ENCODE data around the gene SLC16A2.
"Not testable (repeated sequence)": the region's sequence is repeated elsewhere in the genome, so short reads cannot be mapped to it uniquely, and the experiment has no call there.

SLC16A2 gene

DNA sequence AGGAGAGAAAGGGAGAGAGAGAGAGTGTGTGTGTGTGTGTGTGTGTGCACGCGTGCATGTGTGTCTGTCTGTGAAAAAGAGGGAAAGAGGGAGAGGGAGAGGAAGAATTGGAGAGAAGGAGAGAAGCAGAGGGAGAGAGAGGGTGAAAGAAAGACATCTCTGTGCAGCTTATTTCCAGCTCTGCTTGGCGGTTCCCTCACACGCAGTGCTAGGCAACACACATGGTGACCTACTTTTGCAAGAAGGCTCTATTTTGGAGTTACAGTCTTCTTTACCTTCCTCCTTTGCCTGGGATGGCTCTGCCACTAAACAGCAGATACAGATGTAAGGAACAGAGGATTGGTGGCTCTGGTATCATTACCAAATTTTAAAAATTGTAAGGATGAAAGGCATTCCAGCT is 40.1 kb downstream of the SLC16A2 start:
- in situ Hi-C loops (cut with HindIII; ENCODE audit: low sequenced_read_pairs), result no loop called here
- TF ChIP-seq, protein P1, sequence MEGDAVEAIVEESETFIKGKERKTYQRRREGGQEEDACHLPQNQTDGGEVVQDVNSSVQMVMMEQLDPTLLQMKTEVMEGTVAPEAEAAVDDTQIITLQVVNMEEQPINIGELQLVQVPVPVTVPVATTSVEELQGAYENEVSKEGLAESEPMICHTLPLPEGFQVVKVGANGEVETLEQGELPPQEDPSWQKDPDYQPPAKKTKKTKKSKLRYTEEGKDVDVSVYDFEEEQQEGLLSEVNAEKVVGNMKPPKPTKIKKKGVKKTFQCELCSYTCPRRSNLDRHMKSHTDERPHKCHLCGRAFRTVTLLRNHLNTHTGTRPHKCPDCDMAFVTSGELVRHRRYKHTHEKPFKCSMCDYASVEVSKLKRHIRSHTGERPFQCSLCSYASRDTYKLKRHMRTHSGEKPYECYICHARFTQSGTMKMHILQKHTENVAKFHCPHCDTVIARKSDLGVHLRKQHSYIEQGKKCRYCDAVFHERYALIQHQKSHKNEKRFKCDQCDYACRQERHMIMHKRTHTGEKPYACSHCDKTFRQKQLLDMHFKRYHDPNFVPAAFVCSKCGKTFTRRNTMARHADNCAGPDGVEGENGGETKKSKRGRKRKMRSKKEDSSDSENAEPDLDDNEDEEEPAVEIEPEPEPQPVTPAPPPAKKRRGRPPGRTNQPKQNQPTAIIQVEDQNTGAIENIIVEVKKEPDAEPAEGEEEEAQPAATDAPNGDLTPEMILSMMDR (IDR thresholded peaks at IDR 0.05; ENCODE audit: low read depth, low read length), result no peak

DNA sequence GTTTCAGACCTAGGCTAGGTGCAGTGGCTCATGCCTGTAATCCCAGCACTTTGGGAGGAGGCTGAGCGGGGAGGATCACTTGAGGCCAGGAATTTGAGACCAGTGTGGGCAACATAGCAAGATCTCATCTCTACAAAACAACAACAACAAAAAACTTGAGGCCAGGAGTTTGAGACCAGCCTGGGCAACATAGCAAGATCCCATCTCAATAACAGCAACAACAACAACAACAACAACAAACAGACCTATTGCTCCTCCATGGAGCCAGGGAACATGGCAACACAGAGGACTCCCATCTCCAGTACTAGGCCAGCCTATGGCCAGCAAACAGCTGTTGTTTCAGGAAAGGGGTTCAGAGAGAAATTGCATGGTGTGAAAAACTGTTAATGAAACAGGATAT is 43.4 kb downstream of the SLC16A2 start:
- H3K4me3 ChIP-seq (ENCODE audit: low read depth, low read length), result no peak overlapping the region
- no peak for DNase-seq (ENCODE audit: low read depth, low spot score)
- in situ Hi-C loops (cut with HindIII; ENCODE audit: low sequenced_read_pairs), result no loop called here
- TF ChIP-seq, protein P1 (IDR thresholded peaks at IDR 0.05; ENCODE audit: low read depth, low read length), result no peak

More for the DNA sequence above, 40.1 kb downstream of the SLC16A2 start:
- H3K4me3 ChIP-seq (ENCODE audit: low read depth, low read length), result no peak overlapping the region
- no peak for DNase-seq (ENCODE audit: low read depth, low spot score)

DNA sequence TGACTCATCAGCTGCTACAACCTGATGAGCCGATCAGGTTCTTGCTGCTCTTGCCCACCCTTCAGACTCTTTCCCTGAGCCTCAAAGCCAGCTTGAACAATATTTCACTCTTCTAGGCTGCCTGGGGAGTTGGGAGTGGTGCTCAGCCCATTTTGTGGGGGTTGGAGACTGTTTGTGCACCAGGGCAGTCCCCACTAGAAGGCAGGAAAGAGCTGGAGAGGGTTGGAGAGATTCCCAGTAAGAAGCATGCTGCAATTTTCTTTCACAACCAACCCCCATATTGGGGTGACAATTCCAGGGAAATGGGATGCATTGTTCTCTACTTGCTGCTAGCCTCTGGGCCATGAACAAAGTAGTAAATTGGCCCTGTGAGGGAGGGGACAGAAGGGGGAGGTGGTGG is 44.1 kb downstream of the SLC16A2 start:
- no peak for DNase-seq (ENCODE audit: low read depth, low spot score)
- TF ChIP-seq, protein P1 (IDR thresholded peaks at IDR 0.05; ENCODE audit: low read depth, low read length), result no peak
- in situ Hi-C loops (cut with HindIII; ENCODE audit: low sequenced_read_pairs), result no loop called here
- H3K4me3 ChIP-seq (ENCODE audit: low read depth, low read length), result no peak overlapping the region

DNA sequence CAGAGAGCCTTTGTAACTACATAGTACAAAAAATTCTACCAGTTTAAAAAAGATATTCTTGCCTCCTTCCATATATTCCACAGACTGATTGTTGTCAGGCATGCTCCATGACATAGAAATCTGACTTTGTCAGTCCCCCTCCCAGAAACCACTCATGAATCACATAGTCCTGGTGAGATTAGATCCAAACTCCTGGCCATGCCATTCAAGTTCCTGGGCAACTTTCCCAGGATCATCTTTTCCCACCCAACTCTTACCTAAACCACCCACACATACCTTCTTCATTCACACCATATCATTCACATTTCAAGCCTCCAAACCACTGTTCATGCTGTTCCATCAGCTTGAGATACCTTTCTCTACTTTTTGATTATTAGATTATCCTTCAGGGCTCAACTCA is 46.4 kb downstream of the SLC16A2 start:
- TF ChIP-seq, protein P1 (IDR thresholded peaks at IDR 0.05; ENCODE audit: low read depth, low read length), result no peak
- H3K4me3 ChIP-seq (ENCODE audit: low read depth, low read length), result no peak overlapping the region
- in situ Hi-C loops (cut with HindIII; ENCODE audit: low sequenced_read_pairs), result no loop called here
- no peak for DNase-seq (ENCODE audit: low read depth, low spot score)

DNA sequence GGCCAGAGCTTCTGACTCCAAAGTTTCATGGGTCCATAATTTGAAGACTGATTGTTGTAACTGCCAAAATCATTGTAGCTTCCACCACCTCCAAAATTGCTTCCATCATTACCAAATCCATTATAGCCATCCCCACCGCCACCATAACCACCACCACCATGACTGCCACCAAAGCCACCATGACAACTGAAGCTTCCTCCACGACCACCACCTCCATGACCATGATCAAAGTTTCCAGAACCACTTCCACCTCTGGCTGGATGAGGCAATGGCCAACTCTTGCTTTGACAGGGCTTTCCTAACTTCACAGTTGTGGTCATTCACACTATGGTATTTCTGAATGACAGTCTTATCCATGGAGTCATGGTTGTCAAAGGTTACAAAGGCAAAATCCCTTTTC is 51.8 kb downstream of the SLC16A2 start:
- in situ Hi-C loops (cut with HindIII; ENCODE audit: low sequenced_read_pairs); DNase-seq (ENCODE audit: low read depth, low spot score); H3K4me3 ChIP-seq (ENCODE audit: low read depth, low read length): not testable (repeated sequence)

GRCh38 chrX:74490247-74490646 is 69.0 kb downstream of the SLC16A2 start:
- H3K4me3 ChIP-seq (ENCODE audit: low read depth, low read length), result no peak overlapping the region
- TF ChIP-seq, protein P1 (IDR thresholded peaks at IDR 0.05; ENCODE audit: low read depth, low read length), result no peak
- no peak for DNase-seq (ENCODE audit: low read depth, low spot score)
- in situ Hi-C loops (cut with HindIII; ENCODE audit: low sequenced_read_pairs), result no loop called here

- H3K4me3 ChIP-seq (ENCODE audit: low read depth, low read length), result no peak overlapping the region
- TF ChIP-seq, protein P1 (IDR thresholded peaks at IDR 0.05; ENCODE audit: low read depth, low read length), result no peak
- in situ Hi-C loops (cut with HindIII; ENCODE audit: low sequenced_read_pairs), result no loop called here
- DNase-seq (ENCODE audit: low read depth, low spot score), result no peak
Observed at GRCh38 chrX:74492720-74493201, 71.5 kb downstream of the SLC16A2 start.

Data from astrocyte of the spinal cord (primary cell).